ENCODE results near the gene GATB.

DNA sequence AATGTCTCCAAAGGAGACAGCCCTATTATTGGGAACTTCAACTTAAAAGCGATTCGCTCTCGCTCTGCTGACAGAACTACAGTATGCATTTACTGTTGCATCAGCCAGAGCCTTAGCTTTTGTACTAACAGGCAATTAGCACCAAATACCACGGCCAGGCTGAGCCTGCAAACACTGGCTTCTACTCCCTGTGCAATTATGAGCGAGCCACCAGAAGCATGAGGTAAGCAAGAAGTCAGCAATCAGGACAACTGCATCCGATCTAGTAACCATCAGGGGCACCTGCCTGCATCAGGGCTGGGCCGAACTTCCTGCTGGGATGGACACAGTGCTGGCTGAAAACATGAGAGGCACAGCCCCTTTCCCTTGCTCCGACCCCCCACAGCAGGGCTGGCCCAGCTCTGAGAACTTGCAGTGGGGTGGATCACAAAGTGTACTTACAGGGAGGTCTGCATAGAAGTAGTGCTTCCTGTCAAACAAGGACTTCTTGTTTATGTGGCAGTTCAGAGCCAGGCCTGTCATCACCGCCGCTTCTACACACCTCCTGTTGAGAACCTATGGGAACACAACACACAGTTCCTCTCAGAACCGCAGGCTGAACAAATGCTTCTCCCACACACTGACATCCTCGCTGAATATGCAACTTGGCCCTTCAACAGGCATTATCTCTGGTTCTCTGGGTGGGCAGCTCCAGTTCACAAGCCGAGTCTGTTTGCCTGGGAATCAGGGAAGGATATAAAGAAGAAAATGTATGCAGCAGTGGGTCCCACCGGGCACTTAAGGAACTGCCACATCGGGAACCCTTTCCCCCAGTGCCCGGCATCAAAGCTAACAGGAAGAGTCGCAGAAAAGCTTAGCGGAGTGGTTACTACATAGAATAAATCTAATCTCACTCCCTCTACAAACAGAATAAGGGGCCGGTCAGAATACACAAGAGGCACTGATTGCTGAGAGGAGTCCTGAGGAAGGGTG lies 41.5 kb downstream of the GATB start:
- TF ChIP-seq CTCF (IDR thresholded peaks at IDR 0.05; ENCODE audit: low read depth, low read length): no peak
- no peak for TF ChIP-seq POLR2A (IDR thresholded peaks at IDR 0.05; ENCODE audit: extremely low read depth, insufficient read length)

Measured in NB4 (cell line).